Measurements from ENCODE around the gene RAD1. TPM values are rescaled to one million over a fixed set of nuclear protein-coding genes. Genes with fewer than 3 reads are reported as not detected.

Gene RAD1
- polyA plus RNA-seq, 1 donor (not counting 4 experiments of a cell fraction or from before 2014, with no cell fraction given), result 23.1 TPM

DNA sequence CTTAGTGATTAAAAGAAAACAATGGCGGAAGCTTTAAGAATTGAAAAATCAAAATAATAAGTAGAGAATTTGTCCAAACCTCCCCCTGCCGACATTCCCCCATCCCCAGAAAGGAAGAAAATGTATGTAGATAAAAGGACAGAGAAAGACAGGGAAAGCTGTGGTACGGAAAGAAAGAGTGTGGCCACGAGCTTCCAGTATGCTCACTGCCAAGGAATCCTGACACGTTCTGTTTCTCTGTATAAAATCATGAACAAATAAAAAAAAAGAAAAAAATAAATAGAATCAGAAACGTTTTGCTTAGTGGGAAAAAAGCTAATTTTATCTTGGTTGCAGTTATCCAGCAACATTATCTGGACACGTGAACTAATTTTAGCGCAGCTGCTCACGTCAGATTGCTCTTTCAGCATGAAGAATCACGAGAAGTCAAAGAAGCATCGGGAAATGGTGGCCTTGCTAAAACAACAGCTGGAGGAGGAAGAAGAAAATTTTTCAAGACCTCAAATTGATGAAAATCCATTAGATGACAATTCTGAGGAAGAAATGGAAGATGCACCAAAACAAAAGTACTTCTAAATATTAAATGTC lies 29.2 kb upstream of the RAD1 start:
- Histone ChIP-seq H3K4me1 (ENCODE audit: control insufficient read depth, extremely low read depth, insufficient read depth, low read length) (no peaks in the 10 kb centered on the region), H4K20me1 (ENCODE audit: control insufficient read depth, extremely low read depth, insufficient read depth, low read length) (no peaks in the 10 kb centered on the region), H3K4me2 (ENCODE audit: control insufficient read depth, extremely low read depth, insufficient read depth, low read depth, low read length) (no peak overlapping the region), H3K9me1 (ENCODE audit: control insufficient read depth, extremely low read depth, insufficient read depth, low read length) (no peaks in the 10 kb centered on the region), H3K79me2 (ENCODE audit: control insufficient read depth, insufficient read depth, low read length) (no peaks in the 10 kb centered on the region), H2AFZ (ENCODE audit: control insufficient read depth, low read length) (no peak overlapping the region), H3K9me3 (ENCODE audit: control insufficient read depth, low read depth, low read length) (no peaks in the 10 kb centered on the region), H3K4me3 (ENCODE audit: control insufficient read depth in 2 of 3, extremely low read depth in 1 of 3, insufficient read depth in 2 of 3, low read depth in 1 of 3, low read length in 3 of 3) (no peak overlapping the region), H3K27me3 (ENCODE audit: control insufficient read depth, extremely low read depth, insufficient read depth, low read length) (no peaks in the 10 kb centered on the region), H3K9ac (ENCODE audit: control insufficient read depth, extremely low read depth, insufficient read depth, low read length) (no peak overlapping the region), H3K36me3 (ENCODE audit: control insufficient read depth in 2 of 2, extremely low read depth in 1 of 2, insufficient read depth in 2 of 2, low read length in 2 of 2) (peaks cover 5 to 9% of the 10 kb centered on the region in 2 experiments), H3K27ac (ENCODE audit: control insufficient read depth, insufficient read depth, low read length) (no peak overlapping the region)
- FAIRE-seq (no peak), DNase-seq (ENCODE audit: low read depth, low spot score) (no peak)
- no peak for TF ChIP-seq EZH2 (IDR thresholded peaks at IDR 0.05; ENCODE audit: low read length)
- TF ChIP-seq, protein P1, sequence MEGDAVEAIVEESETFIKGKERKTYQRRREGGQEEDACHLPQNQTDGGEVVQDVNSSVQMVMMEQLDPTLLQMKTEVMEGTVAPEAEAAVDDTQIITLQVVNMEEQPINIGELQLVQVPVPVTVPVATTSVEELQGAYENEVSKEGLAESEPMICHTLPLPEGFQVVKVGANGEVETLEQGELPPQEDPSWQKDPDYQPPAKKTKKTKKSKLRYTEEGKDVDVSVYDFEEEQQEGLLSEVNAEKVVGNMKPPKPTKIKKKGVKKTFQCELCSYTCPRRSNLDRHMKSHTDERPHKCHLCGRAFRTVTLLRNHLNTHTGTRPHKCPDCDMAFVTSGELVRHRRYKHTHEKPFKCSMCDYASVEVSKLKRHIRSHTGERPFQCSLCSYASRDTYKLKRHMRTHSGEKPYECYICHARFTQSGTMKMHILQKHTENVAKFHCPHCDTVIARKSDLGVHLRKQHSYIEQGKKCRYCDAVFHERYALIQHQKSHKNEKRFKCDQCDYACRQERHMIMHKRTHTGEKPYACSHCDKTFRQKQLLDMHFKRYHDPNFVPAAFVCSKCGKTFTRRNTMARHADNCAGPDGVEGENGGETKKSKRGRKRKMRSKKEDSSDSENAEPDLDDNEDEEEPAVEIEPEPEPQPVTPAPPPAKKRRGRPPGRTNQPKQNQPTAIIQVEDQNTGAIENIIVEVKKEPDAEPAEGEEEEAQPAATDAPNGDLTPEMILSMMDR (optimal IDR thresholded peaks at IDR 0.05 in 1 of 3, IDR thresholded peaks at IDR 0.05 in 1 of 3, conservative IDR thresholded peaks at IDR 0.05 in 1 of 3; ENCODE audit: extremely low read depth in 1 of 3, insufficient read depth in 2 of 3, low read length in 3 of 3), result no peak
- dilution Hi-C loops (cut with MboI; ENCODE audit: extremely low pct_ligation_motif_present, low sequenced_read_pairs), result no loop called here

DNA sequence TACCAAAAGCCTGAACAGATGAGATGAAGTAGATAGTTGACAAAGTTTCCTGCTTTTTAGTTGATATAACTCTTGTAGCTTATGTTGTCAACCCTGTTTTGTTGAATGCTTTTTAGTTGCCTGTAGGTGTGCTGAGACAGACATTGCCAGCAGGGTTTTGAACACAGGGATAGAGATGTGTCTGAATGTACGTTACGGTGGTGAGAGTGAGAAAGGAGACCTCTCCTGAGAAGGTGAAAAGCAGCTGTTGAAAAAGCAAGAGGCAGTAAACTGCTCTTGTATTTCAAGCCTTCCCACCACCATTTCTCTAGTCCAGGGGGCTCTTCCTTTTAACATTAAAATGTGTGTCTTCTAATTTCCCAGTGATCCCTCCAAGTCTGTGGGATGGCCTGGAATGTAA lies 28.7 kb upstream of the RAD1 start:
- no peak for DNase-seq (ENCODE audit: low read depth, low spot score)
- Histone ChIP-seq H3K4me2 (ENCODE audit: control insufficient read depth, extremely low read depth, insufficient read depth, low read depth, low read length) (no peak overlapping the region), H3K4me1 (ENCODE audit: control insufficient read depth, extremely low read depth, insufficient read depth, low read length) (no peaks in the 10 kb centered on the region), H3K27me3 (ENCODE audit: control insufficient read depth, extremely low read depth, insufficient read depth, low read length) (no peaks in the 10 kb centered on the region), H3K27ac (ENCODE audit: control insufficient read depth, insufficient read depth, low read length) (no peak overlapping the region), H3K9me3 (ENCODE audit: control insufficient read depth, low read depth, low read length) (no peaks in the 10 kb centered on the region), H4K20me1 (ENCODE audit: control insufficient read depth, extremely low read depth, insufficient read depth, low read length) (no peaks in the 10 kb centered on the region), H2AFZ (ENCODE audit: control insufficient read depth, low read length) (no peak overlapping the region), H3K36me3 (ENCODE audit: control insufficient read depth in 2 of 2, extremely low read depth in 1 of 2, insufficient read depth in 2 of 2, low read length in 2 of 2) (peaks cover 5 to 9% of the 10 kb centered on the region in 2 experiments), H3K9me1 (ENCODE audit: control insufficient read depth, extremely low read depth, insufficient read depth, low read length) (no peaks in the 10 kb centered on the region), H3K9ac (ENCODE audit: control insufficient read depth, extremely low read depth, insufficient read depth, low read length) (no peak overlapping the region), H3K4me3 (ENCODE audit: control insufficient read depth in 2 of 3, extremely low read depth in 1 of 3, insufficient read depth in 2 of 3, low read depth in 1 of 3, low read length in 3 of 3) (no peak overlapping the region), H3K79me2 (ENCODE audit: control insufficient read depth, insufficient read depth, low read length) (no peaks in the 10 kb centered on the region)
- TF ChIP-seq, protein P1 (optimal IDR thresholded peaks at IDR 0.05 in 1 of 3, IDR thresholded peaks at IDR 0.05 in 1 of 3, conservative IDR thresholded peaks at IDR 0.05 in 1 of 3; ENCODE audit: extremely low read depth in 1 of 3, insufficient read depth in 2 of 3, low read length in 3 of 3), result no peak
- TF ChIP-seq EZH2 (IDR thresholded peaks at IDR 0.05; ENCODE audit: low read length), result no peak
- FAIRE-seq, result no peak
- dilution Hi-C loops (cut with MboI; ENCODE audit: extremely low pct_ligation_motif_present, low sequenced_read_pairs), result no loop called here

All from keratinocyte (primary cell).